ENCODE measurements around the gene SOS2.

Gene SOS2

DNA sequence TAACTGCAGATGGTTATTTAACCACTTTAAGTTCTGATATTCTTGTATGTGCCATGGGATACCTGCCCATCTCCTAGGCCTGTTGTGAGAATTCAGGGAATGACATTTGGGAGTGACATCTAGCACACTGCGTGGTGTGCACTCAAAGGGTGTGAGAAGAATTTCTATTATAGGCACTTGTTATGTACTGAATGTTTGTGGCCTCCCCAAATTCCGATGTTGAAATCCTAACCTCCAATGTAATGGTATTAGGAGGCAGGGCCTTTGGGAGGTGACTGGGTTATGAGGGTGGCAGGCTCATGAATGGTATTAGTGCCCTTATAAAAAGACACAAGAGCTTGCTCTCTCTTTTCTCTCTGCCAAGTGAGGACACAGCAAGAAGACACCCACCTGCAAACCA is 142.6 kb downstream of the SOS2 start:
- no peak overlapping the region for H3K4me3 ChIP-seq (ENCODE audit: low read length)
- no peak for DNase-seq (ENCODE audit: low read depth)
- TF ChIP-seq CTCF (conservative IDR thresholded peaks at IDR 0.05; ENCODE audit: low read depth, low read length): no peak

GRCh38 chr14:50088117-50088515 is 143.3 kb downstream of the SOS2 start:
- H3K4me3 ChIP-seq (ENCODE audit: low read length): no peak overlapping the region
- no peak for DNase-seq (ENCODE audit: low read depth)

GRCh38 chr14:50087341-50088116 is 143.8 kb downstream of the SOS2 start:
- DNase-seq (ENCODE audit: low read depth): no peak
- no peak for TF ChIP-seq CTCF (conservative IDR thresholded peaks at IDR 0.05; ENCODE audit: low read depth, low read length)
- H3K4me3 ChIP-seq (ENCODE audit: low read length): no peak overlapping the region

More at GRCh38 chr14:50088117-50088515, 143.3 kb downstream of the SOS2 start:
- no peak for TF ChIP-seq CTCF (conservative IDR thresholded peaks at IDR 0.05; ENCODE audit: low read depth, low read length)

DNA sequence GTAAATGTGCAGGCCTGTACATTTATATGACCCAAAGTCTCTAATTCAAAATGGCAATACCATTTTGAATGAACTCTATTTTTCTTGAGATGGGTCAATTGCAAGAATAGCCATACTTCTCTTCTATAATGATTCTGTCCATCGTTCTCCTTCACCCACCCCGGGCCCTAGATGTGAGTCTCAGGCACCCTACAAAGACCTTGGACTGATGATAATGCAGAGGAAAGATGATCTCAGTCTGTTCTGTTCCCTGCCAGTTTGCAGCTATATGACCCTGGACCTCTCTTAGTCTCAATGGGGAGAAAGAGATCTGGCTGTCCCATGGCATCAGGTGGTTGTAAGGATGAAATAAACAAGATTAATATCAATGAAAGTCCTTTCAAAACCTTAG is 145.1 kb downstream of the SOS2 start:
- H3K4me3 ChIP-seq (ENCODE audit: low read length): no peak overlapping the region
- TF ChIP-seq CTCF (conservative IDR thresholded peaks at IDR 0.05; ENCODE audit: low read depth, low read length): no peak
- no peak for DNase-seq (ENCODE audit: low read depth)

- TF ChIP-seq CTCF (conservative IDR thresholded peaks at IDR 0.05; ENCODE audit: low read depth, low read length): no peak
- no peak overlapping the region for H3K4me3 ChIP-seq (ENCODE audit: low read length)
- DNase-seq (ENCODE audit: low read depth): no peak
These were observed 145.6 kb downstream of the SOS2 start for GRCh38 chr14:50085570-50086320.

DNA sequence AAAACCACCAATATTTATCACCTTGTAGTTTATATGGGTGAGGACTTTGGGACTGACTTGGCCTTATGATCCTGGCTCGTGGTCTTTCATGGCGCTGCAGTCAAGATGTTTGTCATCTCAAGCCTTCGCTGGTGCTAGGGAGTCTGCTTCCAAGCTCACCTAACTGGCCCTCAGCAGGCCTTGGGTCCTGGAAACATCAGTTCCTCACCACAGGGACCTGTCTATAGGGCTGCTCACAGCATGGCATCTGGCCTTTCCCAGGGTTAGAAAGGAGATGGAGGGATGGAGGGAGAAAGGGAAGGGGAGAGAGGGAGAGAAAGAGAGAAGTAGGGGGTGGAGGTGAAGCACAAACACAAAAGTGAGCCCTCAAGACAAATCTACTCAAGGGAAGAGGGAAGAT is 146.7 kb downstream of the SOS2 start:
- H3K4me3 ChIP-seq (ENCODE audit: low read length): no peak overlapping the region
- no peak for TF ChIP-seq CTCF (conservative IDR thresholded peaks at IDR 0.05; ENCODE audit: low read depth, low read length)
- no peak for DNase-seq (ENCODE audit: low read depth)

All from retinal pigment epithelial cell (primary cell).